Measurements from ENCODE around the gene C10orf90. TPM values are rescaled to one million over a fixed set of nuclear protein-coding genes. Genes with fewer than 3 reads are reported as not detected.
"Not testable (repeated sequence)": the region's sequence is repeated elsewhere in the genome, so short reads cannot be mapped to it uniquely, and the experiment has no call there.

The C10orf90 gene
- total RNA-seq, 2 experiments from 2014 or later, result not detected

GRCh38 chr10:126384269-126384873, 286.1 kb downstream of the C10orf90 start:
- Histone ChIP-seq H3K27me3 (ENCODE audit: control insufficient read depth in 1 of 2, insufficient read depth in 2 of 2, low read length in 2 of 2) (peaks cover 15 to 30% of the 10 kb centered on the region in 2 experiments), H3K36me3 (ENCODE audit: insufficient read depth, low read length) (no peaks in the 10 kb centered on the region), H3K27ac (ENCODE audit: low read depth in 1 of 2, low read length in 2 of 2) (no peak overlapping the region), H3K9me3 (ENCODE audit: control insufficient read depth in 1 of 2, insufficient read depth in 1 of 2, low read length in 2 of 2) (peaks cover 0 to 19% of the 10 kb centered on the region in 2 experiments), H3K4me3 (ENCODE audit: low read length) (no peak overlapping the region), H3K4me1 (ENCODE audit: insufficient read depth, low read length) (no peaks in the 10 kb centered on the region)
- TF ChIP-seq CTCF (IDR thresholded peaks at IDR 0.05), result no peak
- intact Hi-C loops (cut with DNase I, micrococcal nuclease), result no loop called here
- POLR2A ChIA-PET, result no interaction called here
- DNase-seq, result no peak
- no peak for ATAC-seq (ENCODE audit: poor library complexity)
- H3K27ac Mint-ChIP-seq, result no peak overlapping the region
- peaks cover 44% of the 10 kb centered on the region for H3K27me3 Mint-ChIP-seq
- peaks cover 3% of the 10 kb centered on the region for H3K9me3 Mint-ChIP-seq
- no peak overlapping the region for H3K4me3 Mint-ChIP-seq
- peaks cover 4% of the 10 kb centered on the region for H3K36me3 Mint-ChIP-seq (ENCODE audit: low read depth)
- H3K4me1 Mint-ChIP-seq (ENCODE audit: low read depth), result no peaks in the 10 kb centered on the region
- CTCF ChIA-PET, result no interaction called here

- Mint-ChIP-seq H3K27ac (no peak overlapping the region), H3K27me3 (peaks cover 20% of the 10 kb centered on the region), H3K36me3 (ENCODE audit: low read depth) (no peaks in the 10 kb centered on the region), H3K9me3 (peaks cover 6% of the 10 kb centered on the region), H3K4me3 (no peak overlapping the region), H3K4me1 (ENCODE audit: low read depth) (no peaks in the 10 kb centered on the region)
- CTCF ChIA-PET, result no interaction called here
- intact Hi-C loops (cut with DNase I, micrococcal nuclease), result no loop called here
- TF ChIP-seq CTCF (IDR thresholded peaks at IDR 0.05), result no peak
- DNase-seq, result no peak
- POLR2A ChIA-PET, result no interaction called here
- Histone ChIP-seq H3K27ac (ENCODE audit: low read depth in 1 of 2, low read length in 2 of 2) (no peak overlapping the region), H3K4me3 (ENCODE audit: low read length) (no peak overlapping the region), H3K4me1 (ENCODE audit: insufficient read depth, low read length) (no peaks in the 10 kb centered on the region), H3K27me3 (ENCODE audit: control insufficient read depth in 1 of 2, insufficient read depth in 2 of 2, low read length in 2 of 2) (peaks cover 3% of the 10 kb centered on the region in 2 experiments), H3K9me3 (ENCODE audit: control insufficient read depth in 1 of 2, insufficient read depth in 1 of 2, low read length in 2 of 2) (no peaks in the 10 kb centered on the region), H3K36me3 (ENCODE audit: insufficient read depth, low read length) (no peaks in the 10 kb centered on the region)
- ATAC-seq (ENCODE audit: poor library complexity), result no peak
Measured at GRCh38 chr10:126380352-126381076, 290.0 kb downstream of the C10orf90 start.

GRCh38 chr10:126379166-126379565, 291.3 kb downstream of the C10orf90 start:
- intact Hi-C loops (cut with DNase I, micrococcal nuclease); H3K4me1 Mint-ChIP-seq (ENCODE audit: low read depth); H3K36me3 ChIP-seq (ENCODE audit: insufficient read depth, low read length); H3K4me3 Mint-ChIP-seq; H3K36me3 Mint-ChIP-seq (ENCODE audit: low read depth); H3K27ac ChIP-seq (ENCODE audit: low read depth in 1 of 2, low read length in 2 of 2); CTCF ChIA-PET; H3K27me3 Mint-ChIP-seq; H3K4me3 ChIP-seq (ENCODE audit: low read length); H3K4me1 ChIP-seq (ENCODE audit: insufficient read depth, low read length); H3K9me3 Mint-ChIP-seq; H3K27me3 ChIP-seq (ENCODE audit: control insufficient read depth in 1 of 2, insufficient read depth in 2 of 2, low read length in 2 of 2); H3K9me3 ChIP-seq (ENCODE audit: control insufficient read depth in 1 of 2, insufficient read depth in 1 of 2, low read length in 2 of 2); POLR2A ChIA-PET; H3K27ac Mint-ChIP-seq; DNase-seq; ATAC-seq (ENCODE audit: poor library complexity): not testable (repeated sequence)
